GM21515 (cell line): ENCODE measurements around the gene THYN1.

Experiments used
- ATAC-seq: cut with Tn5 transposase; IDR thresholded peaks from one replicate; pipeline ENCODE4 v1.9.1; 2021; ENCODE audit not compliant: unreplicated experiment

The THYN1 gene

DNA sequence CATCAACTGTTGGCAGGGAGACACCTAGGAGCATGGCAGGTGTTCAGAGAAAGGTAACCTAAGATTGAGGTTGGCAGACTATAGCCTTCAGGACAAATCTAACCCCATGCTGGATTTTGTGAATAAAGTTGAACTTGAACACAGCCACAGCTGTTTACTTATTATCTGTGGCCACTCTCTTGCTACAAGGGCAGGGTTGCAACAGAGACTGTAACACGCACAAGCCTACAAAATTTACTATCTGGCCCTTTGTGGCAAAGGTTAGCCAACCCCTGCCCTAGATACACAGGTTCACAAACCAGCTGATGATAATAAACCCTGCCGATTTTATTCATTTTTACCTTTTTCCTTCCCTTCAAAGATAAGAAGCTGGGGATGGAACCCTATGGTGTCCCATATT, 2.5 kb downstream of the THYN1 start:
- ATAC-seq: no peak

GRCh38 chr11:134250246-134250645, 2.9 kb downstream of the THYN1 start:
- ATAC-seq: no peak

DNA sequence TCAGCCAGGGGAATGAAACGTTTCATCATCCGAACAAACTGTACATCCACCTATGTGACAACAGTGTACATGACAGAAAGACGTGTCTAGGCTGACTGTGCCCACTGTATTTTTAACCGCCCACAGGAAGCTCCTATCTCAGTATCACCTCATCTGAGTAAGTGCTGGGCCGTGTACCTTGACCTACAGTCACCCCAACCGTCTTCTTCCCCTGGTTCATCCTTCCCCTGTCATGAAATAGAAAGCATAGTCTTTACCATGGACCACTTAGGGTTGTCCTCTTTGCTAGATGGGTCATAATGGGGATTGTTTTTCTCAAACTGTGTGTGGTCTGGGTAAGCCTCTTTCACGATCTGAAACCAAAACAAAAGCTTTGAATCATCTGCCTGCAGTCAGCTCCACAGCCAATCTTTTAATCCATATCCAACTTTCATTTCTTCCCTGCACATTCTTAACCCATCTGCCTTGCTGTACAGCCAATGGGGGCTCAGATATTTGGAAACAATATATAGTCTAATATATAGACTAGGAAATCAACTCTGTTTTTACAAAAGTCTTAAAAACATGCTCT, 4.2 kb downstream of the THYN1 start:
- ATAC-seq: no peak

DNA sequence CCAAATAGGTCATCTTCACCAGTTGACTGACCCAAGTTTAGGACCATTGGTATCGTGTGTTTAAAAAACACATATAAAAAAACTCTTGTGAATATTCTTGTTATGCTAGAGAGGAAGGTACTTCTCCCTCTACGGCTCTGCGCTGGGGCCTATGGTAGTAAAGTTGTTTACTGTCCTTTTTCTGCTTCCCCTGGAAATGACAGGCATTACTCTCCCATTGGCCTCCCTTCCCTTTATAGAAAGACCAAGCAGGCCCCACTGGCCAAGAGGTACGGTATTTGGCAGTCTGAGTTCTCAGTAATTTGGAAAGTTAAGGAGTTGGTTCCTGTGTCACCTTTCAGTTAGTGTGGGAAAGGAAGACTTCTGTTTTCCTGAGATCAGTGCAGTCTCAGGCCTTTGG, 6.5 kb downstream of the THYN1 start:
- ATAC-seq: no peak

GRCh38 chr11:134246100-134246499, 7.1 kb downstream of the THYN1 start:
- no peak for ATAC-seq

DNA sequence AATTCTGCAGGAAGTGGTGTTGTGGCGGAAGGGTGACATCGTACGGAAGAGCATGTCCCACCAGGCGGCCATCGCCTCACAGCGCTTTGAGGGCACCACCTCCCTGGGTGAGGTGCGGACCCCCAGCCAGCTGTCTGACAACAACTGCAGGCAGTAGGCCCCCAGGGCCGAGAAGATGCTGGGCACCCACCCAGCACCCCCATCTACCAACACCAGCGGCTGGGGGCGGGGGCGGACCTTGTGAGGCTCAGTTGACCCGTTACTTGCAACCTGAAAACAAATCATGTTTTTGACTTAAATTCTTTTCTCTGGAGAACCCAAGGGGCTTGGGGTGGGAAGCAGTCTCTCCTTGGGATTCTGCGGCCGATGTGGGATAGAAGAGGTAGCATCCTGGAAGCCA, 7.7 kb downstream of the THYN1 start:
- no peak for ATAC-seq

DNA sequence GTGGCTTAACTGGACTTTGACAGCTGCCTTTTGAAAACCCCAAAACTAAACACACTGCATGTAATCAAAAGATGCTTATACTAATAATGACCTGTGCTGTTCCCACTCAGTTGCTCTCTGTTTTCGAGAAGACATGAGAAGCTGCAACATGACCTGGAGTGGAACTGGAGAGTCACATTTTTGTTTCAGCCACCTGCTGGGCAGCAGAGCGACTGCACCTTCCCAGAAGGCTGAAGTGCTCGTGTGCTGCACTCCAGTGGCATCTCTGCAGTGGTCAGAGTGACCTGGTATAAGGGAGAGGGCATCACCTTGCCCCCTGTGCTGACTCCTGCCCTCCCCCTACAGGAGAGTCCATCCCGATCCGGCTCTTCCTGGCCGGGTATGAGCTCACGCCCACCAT, 8.6 kb downstream of the THYN1 start:
- peak; percentile 75 for ATAC-seq

DNA sequence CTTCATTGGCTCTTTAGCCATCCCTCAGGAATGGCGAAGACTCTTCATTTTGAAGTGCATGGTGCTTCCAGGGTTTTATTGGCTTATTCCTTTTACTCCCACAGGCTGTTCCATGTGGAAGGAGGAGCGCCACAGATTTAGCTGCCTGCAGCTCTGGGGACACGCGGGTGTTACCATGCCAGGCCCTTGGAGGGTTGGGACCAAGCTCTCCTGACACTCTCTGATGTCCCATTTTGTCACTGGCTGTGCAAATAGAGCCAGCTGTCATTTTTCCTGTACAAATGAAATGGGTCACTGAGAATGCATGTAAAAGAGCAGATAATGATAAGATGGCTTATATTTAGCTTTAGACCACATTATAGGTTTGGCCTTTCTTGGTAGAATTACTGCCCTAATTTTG, 9.2 kb downstream of the THYN1 start:
- ATAC-seq: no peak

DNA sequence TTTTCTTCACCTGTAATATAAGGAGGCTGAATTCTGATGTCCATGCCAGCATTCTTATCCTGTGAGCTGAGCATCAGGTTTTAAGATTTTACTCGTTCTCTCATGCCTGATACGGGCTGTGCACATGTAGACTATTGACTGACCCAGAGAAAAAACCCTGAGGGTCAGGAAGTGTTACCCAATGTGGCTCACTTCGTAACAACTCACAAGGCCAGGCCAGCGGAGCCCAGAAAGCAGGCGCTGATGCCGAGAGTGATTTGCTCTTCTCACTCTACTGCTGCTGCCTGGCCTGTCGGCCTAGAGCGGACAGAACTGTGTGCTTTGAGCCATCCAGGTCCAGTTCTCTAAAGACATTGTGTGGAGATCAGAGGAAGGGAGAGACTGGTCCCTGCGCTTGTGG, 10.8 kb downstream of the THYN1 start:
- no peak for ATAC-seq

DNA sequence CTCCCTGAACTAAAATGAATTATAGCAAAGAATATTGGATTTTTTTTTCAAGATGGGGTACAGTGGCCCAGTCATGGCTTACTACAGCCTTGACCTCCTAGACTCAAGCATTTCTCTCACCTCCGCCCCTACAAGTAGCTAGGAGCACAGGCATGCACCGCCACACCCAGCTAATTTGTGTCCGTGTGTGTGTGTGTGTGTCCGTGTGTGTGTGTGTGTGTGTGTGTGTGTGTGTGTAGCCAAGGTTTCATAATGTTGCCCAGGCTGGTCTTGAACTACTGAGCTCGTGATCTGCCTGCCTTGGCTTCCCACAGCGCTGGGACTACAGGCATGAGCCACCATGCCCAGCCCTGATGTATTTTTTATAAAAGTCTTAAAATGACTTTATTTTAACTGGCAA, 12.6 kb downstream of the THYN1 start:
- ATAC-seq: no peak

GRCh38 chr11:134238956-134239355, 14.2 kb downstream of the THYN1 start:
- ATAC-seq: no peak

DNA sequence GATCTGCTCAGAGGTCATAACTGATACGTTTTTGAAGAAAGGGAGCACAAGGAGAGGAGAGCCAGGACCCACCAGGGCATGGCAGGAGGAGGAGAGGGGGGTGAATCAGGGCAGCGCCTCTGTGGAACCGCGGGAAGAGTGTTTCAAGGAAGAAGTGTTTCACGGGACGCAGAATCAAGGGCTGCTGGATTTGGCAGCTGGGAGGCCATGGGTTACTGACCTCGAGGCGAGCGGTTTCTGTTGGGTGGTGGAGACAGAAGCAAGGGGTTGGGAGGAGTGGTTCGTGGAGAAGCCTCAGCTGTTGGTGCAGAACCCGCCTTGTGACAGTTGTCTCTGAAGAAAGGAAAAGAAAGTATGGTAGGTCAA, 15.6 kb downstream of the THYN1 start:
- no peak for ATAC-seq

GRCh38 chr11:134236834-134237556, 16.2 kb downstream of the THYN1 start:
- ATAC-seq: no peak

GRCh38 chr11:134235399-134235798, 17.8 kb downstream of the THYN1 start:
- no peak for ATAC-seq

- ATAC-seq: no peak
Measured at GRCh38 chr11:134233729-134234179, 19.4 kb downstream of the THYN1 start.

DNA sequence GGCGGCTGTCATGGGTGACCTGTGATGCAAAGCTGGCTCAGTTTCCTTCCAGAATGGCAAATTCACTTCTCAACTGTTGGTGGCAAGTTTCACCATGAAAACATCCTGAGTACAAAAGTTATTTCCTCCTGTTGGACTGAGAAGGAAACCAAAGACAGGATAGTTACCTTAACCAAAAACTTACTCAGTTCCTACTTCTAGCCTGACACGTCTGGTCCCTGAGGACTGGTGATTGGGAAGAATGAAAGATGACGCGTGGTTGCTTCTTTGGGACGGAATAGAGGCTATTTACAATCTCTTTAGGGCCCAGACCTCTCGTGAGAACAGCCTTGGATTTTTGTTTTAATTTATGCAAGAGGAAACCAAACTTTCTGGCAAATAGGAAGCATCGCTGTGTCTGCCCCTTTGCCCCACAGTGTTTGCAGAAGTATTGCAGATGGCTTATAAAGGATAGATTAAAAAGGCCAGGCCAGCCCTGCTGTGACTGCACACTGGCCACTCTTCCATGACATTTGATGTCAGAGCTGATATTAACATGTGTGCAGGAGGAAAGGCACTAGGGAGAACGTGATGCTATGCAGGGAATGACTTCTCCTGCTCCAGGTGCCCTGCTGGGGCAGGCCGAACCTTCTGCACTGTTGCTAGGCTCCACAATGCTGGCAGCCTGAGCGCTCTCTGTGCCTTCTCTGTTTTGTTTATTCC, 21.0 kb downstream of the THYN1 start:
- ATAC-seq: no peak

DNA sequence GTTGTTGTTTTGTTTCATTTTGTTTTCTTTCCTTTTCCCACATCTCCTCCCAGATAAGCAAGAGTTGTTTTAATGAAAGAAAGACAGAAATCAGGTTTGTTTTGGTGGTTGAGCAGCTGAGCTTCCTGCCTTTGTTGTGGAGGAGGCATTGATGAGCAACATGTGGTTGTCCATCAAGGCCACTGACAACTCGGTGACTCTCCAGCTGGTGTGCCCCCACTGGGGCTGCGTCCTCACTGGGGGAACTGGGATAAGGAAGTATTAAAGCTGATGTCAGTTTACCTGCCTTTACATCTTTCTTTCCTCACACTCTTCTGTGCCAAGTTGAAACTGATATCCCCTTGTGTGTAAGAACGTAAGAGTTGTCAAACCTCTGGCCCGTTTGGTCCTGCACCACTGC, 22.8 kb downstream of the THYN1 start:
- ATAC-seq: no peak

- no peak for ATAC-seq
Measured at GRCh38 chr11:134229126-134229790, 23.9 kb downstream of the THYN1 start.

- peak; percentile 45 for ATAC-seq
Measured at GRCh38 chr11:134228625-134229024, 24.5 kb downstream of the THYN1 start.

GRCh38 chr11:134226806-134227325, 26.3 kb downstream of the THYN1 start:
- ATAC-seq: no peak
